ENCODE results near the gene MAP6.

MAP6 gene

GRCh38 chr11:75665990-75666389 lies 2.8 kb downstream of the MAP6 start:
- DNase-seq = no peak

- no peak for DNase-seq
These were observed 3.7 kb downstream of the MAP6 start for GRCh38 chr11:75665126-75665525.

GRCh38 chr11:75664389-75664788 lies 4.4 kb downstream of the MAP6 start:
- DNase-seq = no peak

DNA sequence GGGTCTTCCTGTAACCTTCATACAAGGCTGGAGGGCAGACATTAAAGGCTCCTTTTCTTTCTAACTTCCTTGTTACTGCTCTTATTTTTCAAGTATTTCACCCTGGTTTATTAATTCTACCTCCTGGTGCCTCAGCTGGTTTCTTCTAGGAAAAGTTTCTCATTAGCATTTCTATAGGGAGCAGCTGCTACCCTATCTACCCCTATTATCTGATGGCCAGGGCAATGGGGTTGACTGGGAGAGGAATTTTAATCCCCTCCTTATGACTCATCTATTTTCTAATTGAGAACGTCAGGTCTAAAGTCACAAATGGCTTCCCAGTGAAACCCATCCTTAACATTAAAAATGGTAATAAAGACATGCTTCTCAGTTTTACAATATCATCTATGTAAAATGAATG lies 5.0 kb downstream of the MAP6 start:
- DNase-seq = no peak

DNA sequence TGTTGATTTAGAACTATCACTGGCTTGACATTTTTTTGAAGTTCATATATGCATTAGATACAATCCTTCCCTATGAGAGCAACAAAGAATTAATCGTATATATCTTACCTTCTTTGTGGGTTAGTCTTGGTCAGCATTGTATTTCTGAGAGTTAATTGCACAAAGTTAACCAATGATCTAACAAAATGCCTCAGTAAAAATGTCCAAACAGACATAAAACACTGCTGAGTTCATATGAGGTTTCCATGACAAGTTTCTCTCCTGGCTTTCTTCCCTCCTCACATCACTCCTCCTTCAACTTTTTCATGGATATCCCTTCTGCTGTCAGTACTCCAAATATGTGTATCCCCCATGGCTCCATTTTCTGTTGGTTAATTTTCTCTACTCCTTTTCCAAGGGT lies 9.0 kb downstream of the MAP6 start:
- DNase-seq = no peak

DNA sequence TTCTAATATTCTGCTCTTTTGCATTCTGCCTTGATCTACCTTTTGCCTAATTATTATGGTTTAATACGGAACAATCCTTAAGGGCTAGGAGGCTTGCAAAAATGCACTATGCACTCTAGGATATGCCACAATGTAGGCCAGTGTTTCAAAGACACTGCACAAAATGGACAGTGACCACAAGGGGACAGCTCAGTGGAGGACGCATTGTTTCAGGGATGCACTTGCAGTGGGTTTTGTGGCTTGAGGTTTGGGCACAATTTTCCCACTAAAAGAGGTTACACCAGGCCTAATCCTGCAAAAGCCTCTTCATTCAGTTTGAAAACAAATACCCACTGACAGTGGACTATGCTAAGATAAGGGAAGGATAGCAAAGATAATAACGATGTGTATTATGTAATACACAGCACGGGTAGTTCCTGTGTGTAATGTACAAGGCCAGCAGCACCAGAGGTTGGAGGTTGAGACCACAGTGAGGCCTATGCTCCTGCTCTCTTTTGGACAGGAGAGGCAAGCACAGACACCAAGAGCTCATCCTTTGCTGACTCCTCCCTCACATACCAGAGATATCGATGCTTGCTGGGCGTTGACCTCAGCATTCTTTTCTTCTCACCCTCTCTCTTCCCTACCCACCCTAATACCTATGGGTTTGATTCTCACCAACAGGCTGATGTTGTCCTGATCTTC lies 12.7 kb downstream of the MAP6 start:
- DNase-seq = no peak

DNA sequence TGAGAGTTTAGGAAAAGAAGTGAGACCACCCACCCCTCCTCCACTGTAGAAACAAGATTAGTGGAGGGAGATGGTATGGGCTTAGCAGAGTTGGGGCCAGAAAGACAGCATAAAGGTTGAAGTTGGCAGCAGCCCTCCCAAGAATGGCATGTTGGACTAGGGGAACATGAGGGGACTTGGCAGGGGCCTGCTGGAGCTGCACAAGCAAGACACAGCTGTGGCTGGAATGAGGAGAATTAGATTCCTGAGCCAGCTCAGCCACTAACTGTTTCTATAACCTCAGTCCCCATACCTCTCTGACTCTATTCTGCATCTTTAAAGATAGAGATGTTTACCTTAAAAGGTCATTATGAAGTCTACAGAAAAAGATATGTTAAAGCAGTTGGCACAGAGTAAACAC lies 13.2 kb downstream of the MAP6 start:
- DNase-seq = no peak

DNA sequence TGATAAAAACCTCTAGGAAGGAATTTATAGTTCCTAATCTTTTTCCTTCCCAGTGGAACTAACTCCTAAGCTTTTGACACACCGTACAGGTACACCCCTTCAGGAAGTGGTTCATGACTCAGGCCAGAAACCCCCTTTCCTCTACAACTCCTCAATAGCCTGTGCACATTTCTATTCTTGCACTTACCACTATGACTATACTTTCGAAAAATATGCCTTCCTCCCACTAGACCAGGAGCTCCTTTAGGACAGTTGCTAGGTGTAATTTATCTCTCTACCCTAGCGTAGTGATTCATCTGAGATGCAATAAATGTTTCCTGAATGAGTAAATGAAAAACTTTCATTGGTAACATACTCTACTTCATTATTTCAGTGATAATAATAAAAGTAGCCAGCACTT lies 14.5 kb downstream of the MAP6 start:
- DNase-seq = no peak

DNA sequence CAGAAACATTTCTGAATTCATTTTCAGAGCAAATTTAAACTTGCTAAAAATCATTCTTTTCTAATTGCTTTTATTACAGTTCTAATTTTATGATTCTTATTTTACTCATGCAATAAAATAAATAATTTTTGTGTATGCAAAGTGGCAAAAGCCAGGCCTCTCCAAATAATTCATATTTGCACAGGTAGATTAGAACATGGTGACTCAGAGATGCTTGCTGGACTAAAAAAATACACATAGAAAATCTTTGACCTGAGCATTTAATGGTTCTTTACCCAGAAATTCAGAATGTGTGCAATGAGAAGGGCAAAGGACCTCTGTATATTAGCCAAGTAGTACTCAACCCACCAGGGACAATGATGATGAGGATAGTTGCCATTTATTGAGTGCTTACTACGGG lies 15.3 kb downstream of the MAP6 start:
- DNase-seq = no peak

DNA sequence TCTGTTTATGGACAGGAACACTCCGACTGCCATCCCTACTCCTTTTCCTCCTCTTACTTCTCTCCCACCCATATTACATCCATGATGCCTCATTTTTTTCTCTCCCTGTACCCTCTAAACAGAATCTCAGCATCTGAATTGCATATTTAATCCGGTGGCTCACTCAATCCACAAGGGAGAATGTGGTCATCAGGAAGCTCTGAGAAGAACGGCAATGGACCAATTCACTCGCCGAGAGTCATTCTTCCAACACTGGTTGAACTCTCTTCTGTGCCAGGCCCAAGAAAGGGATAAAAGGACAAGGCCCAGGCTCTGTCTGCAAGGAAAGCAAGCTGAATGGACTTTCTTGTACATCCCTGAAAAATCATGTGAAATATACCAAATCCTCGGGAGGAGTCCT lies 15.9 kb downstream of the MAP6 start:
- DNase-seq = no peak

DNA sequence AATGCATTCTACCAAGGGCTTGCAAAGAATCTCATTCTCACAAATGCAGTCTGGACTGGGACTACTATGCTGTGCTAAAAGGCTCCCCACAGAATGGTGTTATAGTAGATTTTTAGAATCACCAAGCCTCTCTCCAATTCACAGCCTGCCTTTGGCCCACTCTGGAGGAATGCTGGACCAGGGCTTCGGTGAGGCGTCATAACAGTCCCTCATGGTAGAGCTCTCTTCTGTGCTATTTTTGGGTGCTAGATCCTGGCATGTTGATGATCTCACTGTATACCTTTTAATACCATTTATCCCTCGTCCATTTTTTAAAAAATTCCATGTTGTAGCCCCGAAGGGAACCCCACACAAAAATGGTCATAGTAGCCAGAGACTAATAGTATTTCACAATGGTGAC lies 17.6 kb downstream of the MAP6 start:
- no peak for DNase-seq

DNA sequence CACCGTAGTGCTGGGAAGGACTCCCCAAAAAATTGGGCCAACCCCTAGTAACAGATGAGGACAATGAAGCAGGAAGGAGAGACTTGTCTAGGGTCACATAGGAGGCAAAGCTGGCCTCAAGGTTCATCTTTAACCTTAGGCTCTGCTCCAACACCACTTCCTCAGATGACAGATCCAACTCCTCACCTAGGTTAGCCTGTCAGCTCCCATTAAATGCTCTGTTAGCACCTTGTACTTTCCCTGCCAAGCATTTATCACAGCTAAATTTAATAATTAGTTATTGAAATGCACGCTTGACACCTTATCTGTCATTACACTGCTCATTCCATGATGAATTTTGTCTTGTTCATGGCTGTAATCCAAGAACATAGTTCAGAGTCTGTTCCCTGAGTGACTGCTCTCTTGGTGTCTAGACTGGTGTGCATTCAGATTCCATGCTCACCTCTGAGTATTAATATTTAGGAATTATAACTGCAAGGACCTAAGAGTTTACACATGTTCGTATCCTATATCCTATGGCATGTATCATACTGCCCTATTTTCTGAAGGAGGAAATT lies 18.6 kb downstream of the MAP6 start:
- DNase-seq = no peak

DNA sequence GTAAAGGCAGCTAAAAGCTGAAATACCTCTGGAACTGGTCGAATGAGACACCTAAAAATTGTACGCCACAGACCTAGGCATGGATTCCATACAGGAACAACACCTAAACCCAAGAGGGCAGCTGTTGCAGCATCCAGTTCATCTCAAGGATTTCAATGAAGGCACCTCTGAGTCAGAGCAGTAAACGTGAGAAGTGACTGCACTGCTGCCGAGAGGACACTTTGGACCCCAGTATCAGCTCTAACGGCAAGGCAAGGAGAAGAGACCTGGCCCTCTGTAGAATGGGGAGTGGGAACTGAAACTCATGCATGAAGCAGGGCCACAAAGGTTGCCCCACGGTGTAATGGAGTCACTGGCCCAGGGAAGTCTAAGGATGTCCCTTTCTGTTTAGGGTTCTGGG lies 23.9 kb downstream of the MAP6 start:
- no peak for DNase-seq

DNA sequence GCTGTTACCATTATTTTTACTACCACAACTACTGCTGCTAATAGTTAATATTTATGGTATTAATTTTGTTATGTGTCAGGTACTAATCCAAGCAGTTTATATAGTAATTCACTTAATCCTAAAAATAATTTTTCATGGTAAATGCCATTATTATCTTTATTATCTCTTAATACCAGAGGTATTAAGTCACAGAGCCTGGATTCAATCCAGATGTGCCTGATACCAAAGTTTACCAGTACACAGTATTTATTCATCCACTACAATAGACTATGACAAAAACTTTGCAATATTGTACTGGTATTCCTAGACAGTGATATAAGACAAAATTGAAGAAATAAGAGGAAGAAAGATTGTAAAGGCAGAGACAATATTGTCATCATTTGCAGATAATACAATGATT lies 24.5 kb downstream of the MAP6 start:
- DNase-seq = no peak

- no peak for DNase-seq
These were observed 26.3 kb downstream of the MAP6 start for GRCh38 chr11:75642402-75643113.

DNA sequence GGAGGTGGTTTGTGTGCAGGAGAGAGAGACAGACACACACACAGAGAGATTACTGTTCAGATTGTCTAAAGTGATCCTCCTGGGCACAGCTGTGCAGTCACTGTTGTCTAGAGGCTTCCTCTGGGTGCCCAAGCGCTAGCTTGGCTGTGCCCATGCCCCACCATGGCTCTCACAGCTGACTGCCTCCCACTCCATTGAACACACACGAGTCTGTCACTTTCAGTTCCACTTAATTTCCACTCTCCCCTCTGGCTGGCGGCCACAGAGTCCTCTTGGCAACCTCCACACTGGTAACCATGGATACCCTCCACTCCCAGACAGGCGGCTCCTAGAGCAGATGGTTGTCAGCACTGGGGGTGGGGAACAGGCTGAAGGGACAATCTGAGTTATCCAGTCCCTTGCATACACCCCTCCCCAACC lies 29.1 kb downstream of the MAP6 start:
- no peak for DNase-seq

DNA sequence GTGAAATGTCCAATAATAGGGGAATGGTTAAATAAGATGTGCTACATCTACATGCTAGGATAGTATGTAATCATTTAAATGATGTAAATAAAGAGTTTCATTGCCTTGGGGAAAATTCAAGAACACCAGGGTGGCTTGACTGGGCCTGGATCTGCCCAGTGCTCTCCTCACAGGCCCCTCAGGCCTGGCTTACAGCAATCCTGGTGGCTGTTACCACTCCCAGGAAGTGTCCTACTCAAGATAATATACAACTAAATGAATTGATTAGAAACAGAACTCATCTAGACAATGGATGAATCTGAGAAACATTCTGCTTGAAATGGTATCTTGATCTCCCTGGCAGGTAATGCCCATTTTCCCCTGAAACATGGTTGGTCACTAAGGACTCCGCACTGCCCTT lies 30.8 kb downstream of the MAP6 start:
- DNase-seq = no peak

- no peak for DNase-seq
These were observed 33.6 kb downstream of the MAP6 start for GRCh38 chr11:75635066-75635862.

DNA sequence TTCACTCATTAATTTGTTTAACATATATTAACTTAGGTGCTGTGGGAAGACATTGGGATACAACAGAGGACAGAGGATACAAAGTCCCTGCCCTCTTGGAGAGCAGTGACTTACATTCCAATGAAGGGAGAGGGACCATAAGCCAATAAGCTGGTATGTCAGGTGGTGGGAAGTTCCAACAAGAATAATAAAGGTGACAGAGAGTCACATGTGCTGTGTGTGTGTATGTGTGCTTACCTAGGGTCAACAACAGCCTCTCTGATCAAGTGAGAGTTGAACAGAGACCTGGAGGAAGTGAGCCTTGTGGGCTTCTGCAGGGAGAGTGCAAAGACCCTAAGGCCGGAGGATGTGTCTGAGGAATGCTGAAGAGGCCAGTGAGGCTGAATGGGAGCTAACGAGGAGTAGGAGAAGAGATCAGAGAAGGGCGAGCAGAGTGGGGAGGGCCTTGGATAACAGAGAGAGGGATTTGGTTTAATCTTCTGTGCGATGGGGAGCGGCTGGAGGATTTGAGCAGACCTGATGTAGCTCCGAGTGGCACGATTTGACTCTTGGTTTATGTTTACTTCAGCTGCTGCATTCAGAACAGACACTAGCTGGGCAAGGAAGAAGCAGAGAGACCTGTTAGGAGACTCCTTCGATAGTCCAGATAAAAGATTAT lies 35.3 kb downstream of the MAP6 start:
- DNase-seq = no peak

DNA sequence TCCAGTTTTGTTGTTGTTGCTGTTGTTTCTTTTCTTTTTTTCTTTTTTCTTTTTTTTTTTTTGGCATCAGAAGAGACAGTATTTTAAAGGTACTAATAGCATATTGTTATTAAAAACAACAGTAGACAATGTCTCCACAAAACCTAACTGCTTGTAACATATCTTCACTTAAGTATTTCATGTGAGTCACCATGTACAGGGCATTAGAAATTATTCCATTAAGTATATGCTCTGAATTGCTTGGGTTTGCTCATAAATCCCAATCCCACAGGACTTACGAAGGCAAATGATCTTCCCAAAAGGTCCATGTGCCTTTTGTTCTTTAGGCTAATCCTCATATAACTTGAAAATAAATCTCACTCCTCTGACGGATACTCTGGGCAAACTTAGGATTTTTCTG lies 35.9 kb downstream of the MAP6 start:
- DNase-seq = no peak

DNA sequence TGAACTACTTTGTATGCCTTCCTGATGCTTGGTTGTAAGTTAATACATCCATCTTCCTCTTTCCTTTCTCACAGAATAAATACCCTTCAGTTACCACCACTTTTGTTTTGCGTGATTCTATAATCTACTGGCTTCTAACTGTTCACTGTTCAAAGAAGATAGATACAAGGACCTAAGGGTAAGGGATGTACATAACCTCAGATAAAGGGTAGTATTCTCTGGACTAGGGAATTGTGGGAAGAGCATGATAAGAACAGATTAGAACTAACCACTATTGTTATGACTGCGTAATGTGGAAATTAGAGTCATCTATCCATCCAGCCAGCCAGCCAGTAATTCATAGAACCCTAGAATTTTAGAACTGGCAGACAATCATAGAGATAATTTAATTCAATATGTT lies 36.4 kb downstream of the MAP6 start:
- DNase-seq = no peak

GRCh38 chr11:75631086-75631730 lies 37.6 kb downstream of the MAP6 start:
- no peak for DNase-seq
